H9 (cell line): ENCODE data around the gene COA5. TPM values are rescaled to one million over a fixed set of nuclear protein-coding genes. Genes with fewer than 3 reads are reported as not detected.

Source experiments
- DNase-seq: peaks from one replicate; pipeline ENCODE4 v3.0.0-alpha.2; 2017
- H2AFZ ChIP-seq: one replicate; pipeline ENCODE4 v1.6.1; 2013; ENCODE audit warnings: mild to moderate bottlenecking, low read length, control low read depth, moderate library complexity
- H2AK5ac ChIP-seq: 2 replicates; pipeline ENCODE4 v1.6.1; 2013; ENCODE audit warnings: low read length, control low read depth, mixed read lengths; ENCODE audit not compliant: insufficient read length
- H2BK120ac ChIP-seq: one replicate; pipeline ENCODE4 v1.6.1; 2013; ENCODE audit warnings: low read depth, mild to moderate bottlenecking, low read length, control low read depth, inconsistent platforms; ENCODE audit not compliant: poor library complexity, severe bottlenecking
- H2BK12ac ChIP-seq: 2 replicates; pipeline ENCODE4 v1.6.1; 2013; ENCODE audit warnings: low read length, control low read depth, mixed read lengths, low read depth; ENCODE audit not compliant: insufficient read length
- H2BK15ac ChIP-seq: 2 replicates; pipeline ENCODE4 v1.6.1; 2013; ENCODE audit warnings: low read depth, low read length, control low read depth
- H2BK20ac ChIP-seq: one replicate; pipeline ENCODE4 v1.6.1; 2013; ENCODE audit warnings: low read depth, mild to moderate bottlenecking, low read length, control low read depth, inconsistent platforms; ENCODE audit not compliant: poor library complexity, severe bottlenecking
- H2BK5ac ChIP-seq: 2 replicates; pipeline ENCODE4 v1.6.1; 2013; ENCODE audit warnings: low read length, control low read depth, mixed read lengths; ENCODE audit not compliant: insufficient read length
- H3K14ac ChIP-seq: 2 replicates; pipeline ENCODE4 v1.6.1; 2013; ENCODE audit warnings: low read length, control low read depth; ENCODE audit not compliant: insufficient read depth
- H3K18ac ChIP-seq: 2 replicates; pipeline ENCODE4 v1.6.1; 2013; ENCODE audit warnings: low read depth, mild to moderate bottlenecking, mixed read lengths, low read length, control low read depth; ENCODE audit not compliant: insufficient read length
- H3K23ac ChIP-seq: 2 replicates; pipeline ENCODE4 v1.6.1; 2013; ENCODE audit warnings: low read length, control low read depth, mixed read lengths, low read depth; ENCODE audit not compliant: insufficient read length
- H3K23me2 ChIP-seq: 2 replicates; pipeline ENCODE4 v1.6.1; 2013; ENCODE audit warnings: low read depth, mild to moderate bottlenecking, mixed read lengths, low read length, control low read depth; ENCODE audit not compliant: insufficient read length, poor library complexity, severe bottlenecking
- H3K27ac ChIP-seq: 2 replicates; pipeline ENCODE4 v1.5.1; 2013; ENCODE audit warnings: low read length, control low read depth, mixed read lengths, low read depth; ENCODE audit not compliant: insufficient read length
- H3K27me3 ChIP-seq: 2 replicates; pipeline ENCODE4 v1.6.1; 2013; ENCODE audit warnings: low read length, control low read depth, inconsistent platforms; ENCODE audit not compliant: insufficient read depth
- H3K4ac ChIP-seq: 2 replicates; pipeline ENCODE4 v1.6.1; 2013; ENCODE audit warnings: low read depth, mild to moderate bottlenecking, control low read depth, inconsistent platforms, low read length, moderate library complexity
- H3K4me1 ChIP-seq: 2 replicates; pipeline ENCODE4 v1.6.1; 2013; ENCODE audit warnings: low read length, control low read depth, inconsistent platforms; ENCODE audit not compliant: insufficient read depth
- H3K4me2 ChIP-seq: 2 replicates; pipeline ENCODE4 v1.6.1; 2013; ENCODE audit warnings: low read length, control low read depth, mixed read lengths; ENCODE audit not compliant: insufficient read length, insufficient read depth
- H3K56ac ChIP-seq: 2 replicates; pipeline ENCODE4 v1.6.1; 2013; ENCODE audit warnings: low read depth, mild to moderate bottlenecking, mixed read lengths, low read length, control low read depth; ENCODE audit not compliant: insufficient read length
- H3K79me1 ChIP-seq: 2 replicates; pipeline ENCODE4 v1.6.1; 2013; ENCODE audit warnings: low read depth, mild to moderate bottlenecking, moderate library complexity, low read length, control low read depth, inconsistent platforms; ENCODE audit not compliant: insufficient read depth, poor library complexity, severe bottlenecking
- H3K79me2 ChIP-seq: 2 replicates; pipeline ENCODE4 v1.6.1; 2013; ENCODE audit warnings: low read length, control low read depth, inconsistent platforms; ENCODE audit not compliant: insufficient read depth
- H3K9ac ChIP-seq: 2 replicates; pipeline ENCODE4 v1.6.1; 2013; ENCODE audit warnings: low read length, control low read depth, mixed read lengths; ENCODE audit not compliant: insufficient read length; ENCODE audit errors: extremely low read depth
- H3K9me3 ChIP-seq: one replicate; pipeline ENCODE4 v1.6.1; 2013; ENCODE audit warnings: low read depth, low read length, inconsistent platforms; ENCODE audit not compliant: control insufficient read depth
- H3T11ph ChIP-seq: one replicate; pipeline ENCODE4 v1.6.1; 2013; ENCODE audit warnings: mild to moderate bottlenecking, low read length, control low read depth, inconsistent platforms
- H4K20me1 ChIP-seq: one replicate; pipeline ENCODE4 v1.6.1; 2013; ENCODE audit not compliant: control insufficient read depth, insufficient read length, insufficient read depth
- H4K5ac ChIP-seq: 2 replicates; pipeline ENCODE4 v1.6.1; 2013; ENCODE audit warnings: low read depth, mild to moderate bottlenecking, mixed read lengths, low read length, control low read depth; ENCODE audit not compliant: insufficient read length
- H4K8ac ChIP-seq: replicated peaks from 2 replicates; pipeline ENCODE4 v1.6.1; 2013; ENCODE audit warnings: low read length, control low read depth, mixed read lengths, low read depth; ENCODE audit not compliant: insufficient read length
- H4K91ac ChIP-seq: 2 replicates; pipeline ENCODE4 v1.6.1; 2013; ENCODE audit warnings: low read depth, mild to moderate bottlenecking, moderate library complexity, mixed read lengths, low read length, control low read depth; ENCODE audit not compliant: insufficient read length
- H3K27ac Mint-ChIP-seq, 3 experiments: 2 replicates in 2 of 3; 3 replicates in 1 of 3; pipeline ENCODE4 v1.8.0; 2020 to 2021; ENCODE audit warnings: mixed read lengths in 3 of 3, mild to moderate bottlenecking in 1 of 3, moderate library complexity in 1 of 3
- H3K27me3 Mint-ChIP-seq: 2 replicates; pipeline ENCODE4 v1.8.0; 2021; ENCODE audit warnings: low read depth, mild to moderate bottlenecking, moderate library complexity, mixed read lengths
- H3K36me3 Mint-ChIP-seq, 3 experiments: 2 replicates in 2 of 3; 3 replicates in 1 of 3; pipeline ENCODE4 v1.8.0; 2020 to 2021; ENCODE audit warnings: low read depth in 3 of 3, mixed read lengths in 3 of 3; ENCODE audit not compliant: insufficient read depth in 1 of 3
- H3K4me1 Mint-ChIP-seq, 2 experiments: 2 replicates each; pipeline ENCODE4 v1.8.0; 2020; ENCODE audit warnings: mixed read lengths in 2 of 2
- H3K4me3 Mint-ChIP-seq, 2 experiments: 2 replicates in 1 of 2; 3 replicates in 1 of 2; pipeline ENCODE4 v1.8.0; 2020 to 2021; ENCODE audit warnings: mild to moderate bottlenecking in 2 of 2, mixed read lengths in 2 of 2, moderate library complexity in 1 of 2
- H3K9me3 Mint-ChIP-seq, 2 experiments: 2 replicates in 1 of 2; 3 replicates in 1 of 2; pipeline ENCODE4 v1.8.0; 2020; ENCODE audit warnings: mild to moderate bottlenecking in 2 of 2, mixed read lengths in 2 of 2, moderate library complexity in 1 of 2
- CTCF ChIP-seq: fragments of 200-600 bp; sonication (generic); conservative IDR thresholded peaks from 3 replicates; pipeline ENCODE4 v1.8.0; 2021; ENCODE audit warnings: antibody characterized with exemption, mild to moderate bottlenecking
- WGBS: extraction: QIAGEN DNeasy Blood & Tissue Kit; methylation state at CpG from one replicate; pipeline ENCODE4 v1.1.7; 2013; ENCODE audit warnings: missing lambda C conversion rate, low lambda C conversion rate, mixed read lengths; ENCODE audit not compliant: insufficient read length; ENCODE audit errors: extremely low coverage; 5-methylcytosine and 5-hydroxymethylcytosine counted together
- long read RNA-seq: library from polyadenylated mRNA; unstranded; transcript quantifications from one replicate; pipeline ENCODE4 v2.0.0, GENCODE V29; 2020
- total RNA-seq: library from RNA; stranded (reverse); gene quantifications from 2 replicates; pipeline ENCODE4 v1.2.1, GENCODE V29; 2021

COA5 gene
- 23.6 and 24.5 TPM in 2 replicates for total RNA-seq
- long read RNA-seq, transcript COA5-201 (3 exons, 1,754 nt), result major isoform, 64 of 96 reads
- long read RNA-seq, transcript COA5-204 (2 exons, 958 nt), result minor isoform, 9 of 96 reads
- long read RNA-seq, partial matches to known transcripts, result 0 of 96 reads
- long read RNA-seq, other reads (novel, unspliced or antisense), result 21 of 96 reads

GRCh38 chr2:98608116-98608961 is at the start of gene COA5, which contains the start of gene UNC50:
Gene COA5 (minus strand): TSS chr2:98608512. CDS start chr2:98608405, 107 bp downstream.
Gene UNC50 (plus strand): TSS chr2:98608589. CDS start chr2:98609760, 1,171 bp downstream.
- Mint-ChIP-seq H3K4me1 (peaks cover 18 to 21% of the 10 kb centered on the region in 2 experiments), H3K9me3 (no peaks in the 10 kb centered on the region), H3K36me3 (peaks cover 4 to 38% (median 36%) of the 10 kb centered on the region in 3 experiments; a peak in 6 of 7 replicates), H3K27ac (peak within 1 kb of the TSS; percentile 92 to 96 (median 96)), H3K4me3 (peak within 1 kb of the TSS; percentile 85 to 86), H3K27me3 (no peaks in the 10 kb centered on the region)
- Histone ChIP-seq H2BK120ac (no peak within 1 kb of the TSS), H3K4me1 (no peaks in the 10 kb centered on the region; the same call in 1 of the 2 replicates), H3K79me1 (peaks cover 7% of the 10 kb centered on the region), H2BK20ac (no peak within 1 kb of the TSS), H3T11ph (no peak within 1 kb of the TSS), H3K56ac (no peak within 1 kb of the TSS), H3K23me2 (peaks cover 14% of the 10 kb centered on the region), H3K79me2 (peaks cover 15% of the 10 kb centered on the region; the same call in 1 of the 2 replicates), H3K14ac (peak within 1 kb of the TSS; percentile 84), H3K4me2 (peak within 1 kb of the TSS; percentile 97), H4K91ac (no peak within 1 kb of the TSS), H4K5ac (no peak within 1 kb of the TSS), H4K20me1 (peaks cover 4% of the 10 kb centered on the region), H2BK15ac (no peak within 1 kb of the TSS), H3K4ac (no peak within 1 kb of the TSS), H3K9me3 (no peaks in the 10 kb centered on the region), H2AFZ (no peak within 1 kb of the TSS), H3K23ac (no peak within 1 kb of the TSS), H3K18ac (peak within 1 kb of the TSS; percentile 84), H4K8ac (no peak within 1 kb of the TSS), H2AK5ac (no peak within 1 kb of the TSS), H2BK5ac (no peak within 1 kb of the TSS), H3K27me3 (no peaks in the 10 kb centered on the region), H3K27ac (no peak within 1 kb of the TSS), H2BK12ac (no peak within 1 kb of the TSS), H3K9ac (peak within 1 kb of the TSS; percentile 86)
- WGBS, result no CpG with 5 or more reads among the region's 93 CpGs
- DNase-seq, result peak; percentile 87
- peak; percentile 9; the same call in 1 of the 3 replicates for TF ChIP-seq CTCF
